Stimulated activated CD8-positive, alpha-beta memory T cell treated with anti-CD3 and anti-CD28 coated beads, Interleukin-7, amount 100 ng/mL, for 48 hours (primary cell): ENCODE results near the gene MTAP.

ENCODE experiments used
- DNase-seq, 2 donors: peaks; one replicate each; pipeline ENCODE4 v3.0.0-alpha.2; 2020; ENCODE audit warnings: low read depth in 1 of 2; ENCODE audit errors: extremely low read depth in 1 of 2

The MTAP gene

GRCh38 chr9:21967702-21968101, 165.3 kb downstream of the MTAP start:
- no peak for DNase-seq

- no peak for DNase-seq
Measured at GRCh38 chr9:21968331-21969010, 166.0 kb downstream of the MTAP start.

DNA sequence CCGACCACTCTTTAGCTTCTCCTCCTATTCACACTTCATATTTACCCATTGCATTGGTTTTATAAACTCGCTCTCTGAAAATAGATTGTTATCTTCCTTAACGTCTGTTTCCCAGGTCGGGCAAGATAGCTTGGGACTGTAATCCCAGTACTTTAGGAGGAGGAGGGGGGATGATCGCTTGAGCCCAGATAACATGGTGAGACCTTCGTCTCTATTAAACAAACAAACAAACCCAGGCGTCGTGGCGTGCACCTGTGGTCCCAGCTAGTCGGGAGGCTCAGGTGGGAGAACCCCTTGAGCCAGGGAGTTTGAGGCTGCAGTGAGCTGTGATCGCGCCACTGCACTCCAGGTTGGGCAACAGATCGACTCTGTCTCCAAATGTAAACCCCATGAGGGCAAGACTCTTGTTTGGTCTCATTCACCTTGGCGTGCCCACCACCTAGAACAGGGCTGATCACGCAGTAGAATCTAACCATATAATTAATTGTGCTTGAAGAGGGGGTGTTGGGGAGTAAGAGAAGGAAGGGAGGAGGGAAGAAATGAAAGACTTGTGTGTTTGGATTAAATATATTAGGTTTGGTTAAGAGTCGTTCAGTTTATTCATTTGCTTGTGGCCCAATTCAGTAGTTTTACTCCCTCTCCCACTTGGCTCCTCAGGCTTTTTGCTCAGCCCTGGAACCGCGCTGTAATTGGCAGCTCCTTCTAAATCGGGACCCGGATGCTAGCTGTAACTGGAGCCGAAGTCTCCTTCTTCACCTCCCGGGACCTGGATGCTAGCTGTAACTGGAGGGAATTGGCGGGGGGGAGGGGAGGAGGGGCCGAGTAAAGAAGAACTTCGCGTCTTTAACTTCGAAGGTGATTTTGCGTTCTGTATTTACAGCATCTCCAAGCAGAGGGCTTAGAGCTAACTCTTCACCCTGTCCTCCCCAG, 166.8 kb downstream of the MTAP start:
- no peak for DNase-seq

GRCh38 chr9:21969951-21970799, 167.7 kb downstream of the MTAP start:
- DNase-seq: no peak

DNA sequence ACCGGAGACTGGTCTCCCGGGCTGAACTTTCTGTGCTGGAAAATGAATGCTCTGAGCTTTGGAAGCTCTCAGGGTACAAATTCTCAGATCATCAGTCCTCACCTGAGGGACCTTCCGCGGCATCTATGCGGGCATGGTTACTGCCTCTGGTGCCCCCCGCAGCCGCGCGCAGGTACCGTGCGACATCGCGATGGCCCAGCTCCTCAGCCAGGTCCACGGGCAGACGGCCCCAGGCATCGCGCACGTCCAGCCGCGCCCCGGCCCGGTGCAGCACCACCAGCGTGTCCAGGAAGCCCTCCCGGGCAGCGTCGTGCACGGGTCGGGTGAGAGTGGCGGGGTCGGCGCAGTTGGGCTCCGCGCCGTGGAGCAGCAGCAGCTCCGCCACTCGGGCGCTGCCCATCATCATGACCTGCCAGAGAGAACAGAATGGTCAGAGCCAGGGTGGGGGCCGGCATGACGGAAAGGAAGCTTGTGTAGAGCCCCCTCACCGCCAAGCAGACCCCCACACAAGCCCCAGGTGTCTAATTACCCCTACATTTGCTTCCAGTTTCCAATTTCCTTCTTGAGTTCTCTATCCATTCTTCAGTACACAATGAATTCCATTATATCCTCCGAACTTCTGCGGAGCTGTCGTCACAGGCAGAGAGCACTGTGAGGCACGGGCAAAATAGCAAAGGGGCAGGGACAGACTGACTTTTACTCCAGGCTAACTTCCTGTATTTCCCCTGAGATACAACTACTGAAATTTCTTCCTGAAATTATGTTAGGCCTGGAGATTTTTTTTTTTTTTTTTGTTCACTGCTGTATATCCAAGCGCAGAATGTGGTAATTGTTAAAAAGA, 168.6 kb downstream of the MTAP start:
- no peak for DNase-seq

- DNase-seq: no peak
Measured at GRCh38 chr9:21972361-21972760, 169.9 kb downstream of the MTAP start.

DNA sequence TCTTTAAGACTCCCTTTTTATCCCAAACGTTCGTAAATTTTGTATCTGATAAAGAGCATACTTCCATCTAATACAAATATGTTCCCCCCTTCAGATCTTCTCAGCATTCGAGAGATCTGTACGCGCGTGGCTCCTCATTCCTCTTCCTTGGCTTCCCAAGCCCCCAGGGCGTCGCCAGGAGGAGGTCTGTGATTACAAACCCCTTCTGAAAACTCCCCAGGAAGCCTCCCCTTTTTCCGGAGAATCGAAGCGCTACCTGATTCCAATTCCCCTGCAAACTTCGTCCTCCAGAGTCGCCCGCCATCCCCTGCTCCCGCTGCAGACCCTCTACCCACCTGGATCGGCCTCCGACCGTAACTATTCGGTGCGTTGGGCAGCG, 171.9 kb downstream of the MTAP start:
- no peak for DNase-seq

DNA sequence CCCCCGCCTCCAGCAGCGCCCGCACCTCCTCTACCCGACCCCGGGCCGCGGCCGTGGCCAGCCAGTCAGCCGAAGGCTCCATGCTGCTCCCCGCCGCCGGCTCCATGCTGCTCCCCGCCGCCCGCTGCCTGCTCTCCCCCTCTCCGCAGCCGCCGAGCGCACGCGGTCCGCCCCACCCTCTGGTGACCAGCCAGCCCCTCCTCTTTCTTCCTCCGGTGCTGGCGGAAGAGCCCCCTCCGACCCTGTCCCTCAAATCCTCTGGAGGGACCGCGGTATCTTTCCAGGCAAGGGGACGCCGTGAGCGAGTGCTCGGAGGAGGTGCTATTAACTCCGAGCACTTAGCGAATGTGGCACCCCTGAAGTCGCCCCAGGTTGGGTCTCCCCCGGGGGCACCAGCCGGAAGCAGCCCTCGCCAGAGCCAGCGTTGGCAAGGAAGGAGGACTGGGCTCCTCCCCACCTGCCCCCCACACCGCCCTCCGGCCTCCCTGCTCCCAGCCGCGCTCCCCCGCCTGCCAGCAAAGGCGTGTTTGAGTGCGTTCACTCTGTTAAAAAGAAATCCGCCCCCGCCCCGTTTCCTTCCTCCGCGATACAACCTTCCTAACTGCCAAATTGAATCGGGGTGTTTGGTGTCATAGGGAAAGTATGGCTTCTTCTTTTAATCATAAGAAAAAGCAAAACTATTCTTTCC, 172.4 kb downstream of the MTAP start:
- no peak for DNase-seq

DNA sequence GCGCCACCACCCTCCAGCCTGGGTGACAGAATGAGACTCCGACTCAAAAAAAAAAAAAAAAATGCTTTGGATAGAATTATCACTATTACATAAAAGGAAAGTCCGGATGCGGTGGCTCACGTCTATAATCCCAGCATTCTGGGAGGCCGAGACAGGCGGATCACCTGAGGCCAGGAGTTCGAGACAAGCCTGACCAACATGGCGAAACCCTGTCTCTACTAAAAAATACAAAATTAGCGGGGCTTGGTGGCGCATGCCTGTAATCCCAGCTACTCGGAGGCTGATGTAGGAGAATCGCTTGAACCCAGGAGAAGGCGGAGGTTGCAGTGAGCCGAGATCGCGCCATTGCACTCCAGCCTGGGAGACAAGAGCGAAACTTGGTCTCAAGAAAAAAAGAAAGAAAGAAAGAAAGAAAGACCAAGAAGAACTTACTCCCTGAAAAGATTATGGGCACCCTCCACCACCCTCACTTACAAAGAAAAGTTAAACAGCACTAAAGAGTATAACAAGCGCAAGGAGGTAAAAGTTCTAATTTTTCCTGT, 174.0 kb downstream of the MTAP start:
- DNase-seq: no peak

GRCh38 chr9:21982391-21982790, 180.0 kb downstream of the MTAP start:
- DNase-seq: no peak

DNA sequence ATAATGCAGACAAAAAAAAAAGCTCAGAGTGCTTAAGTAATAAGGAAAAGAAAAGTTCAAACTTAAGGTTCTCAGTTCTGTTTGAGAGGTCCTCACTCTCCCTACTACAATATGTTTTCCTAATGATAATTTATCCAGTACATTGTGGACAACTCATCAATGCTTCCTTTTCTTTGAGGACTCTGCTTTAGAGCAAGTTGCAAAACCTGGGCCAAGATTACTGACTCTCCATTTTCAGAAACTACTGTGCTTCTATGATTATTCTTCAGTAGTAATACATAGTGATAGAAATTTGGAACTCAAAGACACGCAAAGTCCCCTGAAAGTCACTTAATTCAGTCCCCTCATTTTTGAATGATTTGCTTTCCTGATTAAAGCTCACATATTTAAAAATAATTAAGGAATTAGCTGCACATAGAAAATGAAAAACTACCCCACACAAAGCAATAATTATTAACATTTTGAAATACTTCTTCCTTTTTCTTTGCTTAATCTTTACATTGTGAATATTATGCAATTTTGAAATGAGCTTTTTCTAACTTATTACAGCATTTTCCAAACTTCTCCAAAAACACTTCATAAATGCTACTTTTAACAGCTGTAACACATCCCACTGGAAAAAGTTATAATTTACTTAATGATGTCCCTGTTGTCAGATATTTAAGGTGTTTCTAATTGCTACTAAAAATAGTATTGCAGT, 180.6 kb downstream of the MTAP start:
- DNase-seq: no peak

GRCh38 chr9:21983561-21983935, 181.1 kb downstream of the MTAP start:
- DNase-seq: no peak

GRCh38 chr9:21984101-21984500, 181.7 kb downstream of the MTAP start:
- DNase-seq: no peak

DNA sequence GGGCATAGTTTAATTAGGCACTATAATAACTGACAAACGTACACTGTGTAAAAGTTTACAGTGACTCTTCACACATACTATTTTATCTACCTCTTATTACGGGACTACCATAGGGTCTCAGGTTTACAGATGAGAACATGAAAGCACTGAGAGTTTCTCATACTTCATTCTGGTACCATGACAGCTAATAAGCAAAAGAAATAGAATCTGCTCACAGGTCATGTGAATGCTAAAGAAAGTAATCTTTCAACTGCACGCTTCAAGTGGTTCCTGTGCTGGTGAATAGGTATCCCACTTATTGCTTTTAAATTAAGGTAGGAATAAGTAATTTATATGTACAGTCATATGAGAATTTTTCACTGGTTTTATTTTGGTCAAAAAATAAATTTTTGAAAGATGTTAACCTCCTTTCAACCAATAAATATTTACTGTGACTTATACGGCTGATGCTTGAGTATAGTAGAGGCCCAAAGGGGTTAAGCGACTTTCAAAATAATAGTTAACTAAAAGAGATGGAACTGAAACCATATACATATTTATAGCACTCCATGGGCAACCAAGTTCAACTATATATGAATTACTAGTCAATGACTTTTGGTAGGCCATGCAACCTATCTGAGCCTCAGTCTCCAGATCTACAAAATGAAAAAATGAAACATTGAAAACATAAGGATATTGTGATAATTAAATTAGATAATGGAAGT, 183.7 kb downstream of the MTAP start:
- no peak for DNase-seq
